ENCODE measurements around the gene TKFC.

Gene TKFC

GRCh38 chr11:61339490-61339878 is 6.5 kb downstream of the TKFC start:
- H3K27me3 ChIP-seq (ENCODE audit: control insufficient read depth, insufficient read depth, low read length): no peaks in the 10 kb centered on the region
- H3K4me1 ChIP-seq (ENCODE audit: control insufficient read depth, insufficient read depth, low read length): peaks cover 7% of the 10 kb centered on the region
- no peaks in the 10 kb centered on the region for H3K9me3 ChIP-seq (ENCODE audit: control insufficient read depth, insufficient read depth, low read length)
- no peak overlapping the region for H3K9ac ChIP-seq (ENCODE audit: low read depth, low read length)
- H3K4me3 ChIP-seq (ENCODE audit: low read depth, low read length): no peak overlapping the region
- peaks cover 25% of the 10 kb centered on the region for H3K36me3 ChIP-seq (ENCODE audit: control insufficient read depth, insufficient read depth, low read length)

- Histone ChIP-seq H3K27me3 (ENCODE audit: control insufficient read depth, insufficient read depth, low read length) (no peaks in the 10 kb centered on the region), H3K4me1 (ENCODE audit: control insufficient read depth, insufficient read depth, low read length) (no peaks in the 10 kb centered on the region), H3K36me3 (ENCODE audit: control insufficient read depth, insufficient read depth, low read length) (peaks cover 29% of the 10 kb centered on the region), H3K9ac (ENCODE audit: low read depth, low read length) (no peak overlapping the region), H3K9me3 (ENCODE audit: control insufficient read depth, insufficient read depth, low read length) (no peaks in the 10 kb centered on the region), H3K4me3 (ENCODE audit: low read depth, low read length) (no peak overlapping the region)
Observed at GRCh38 chr11:61340979-61341378, 8.0 kb downstream of the TKFC start.

- Histone ChIP-seq H3K4me1 (ENCODE audit: control insufficient read depth, insufficient read depth, low read length) (no peaks in the 10 kb centered on the region), H3K9me3 (ENCODE audit: control insufficient read depth, insufficient read depth, low read length) (no peaks in the 10 kb centered on the region), H3K36me3 (ENCODE audit: control insufficient read depth, insufficient read depth, low read length) (peaks cover 29% of the 10 kb centered on the region), H3K27me3 (ENCODE audit: control insufficient read depth, insufficient read depth, low read length) (no peaks in the 10 kb centered on the region), H3K9ac (ENCODE audit: low read depth, low read length) (no peak overlapping the region), H3K4me3 (ENCODE audit: low read depth, low read length) (no peak overlapping the region)
Observed at GRCh38 chr11:61341706-61342105, 8.7 kb downstream of the TKFC start.

- Histone ChIP-seq H3K4me3 (ENCODE audit: low read depth, low read length) (no peak overlapping the region), H3K36me3 (ENCODE audit: control insufficient read depth, insufficient read depth, low read length) (peaks cover 29% of the 10 kb centered on the region), H3K9me3 (ENCODE audit: control insufficient read depth, insufficient read depth, low read length) (no peaks in the 10 kb centered on the region), H3K27me3 (ENCODE audit: control insufficient read depth, insufficient read depth, low read length) (no peaks in the 10 kb centered on the region), H3K9ac (ENCODE audit: low read depth, low read length) (no peak overlapping the region), H3K4me1 (ENCODE audit: control insufficient read depth, insufficient read depth, low read length) (no peaks in the 10 kb centered on the region)
Observed at GRCh38 chr11:61342207-61342803, 9.3 kb downstream of the TKFC start.

GRCh38 chr11:61343792-61344745 is 11.0 kb downstream of the TKFC start:
- H3K27me3 ChIP-seq (ENCODE audit: control insufficient read depth, insufficient read depth, low read length): no peaks in the 10 kb centered on the region
- H3K9ac ChIP-seq (ENCODE audit: low read depth, low read length): no peak overlapping the region
- H3K9me3 ChIP-seq (ENCODE audit: control insufficient read depth, insufficient read depth, low read length): no peaks in the 10 kb centered on the region
- no peaks in the 10 kb centered on the region for H3K4me1 ChIP-seq (ENCODE audit: control insufficient read depth, insufficient read depth, low read length)
- peaks cover 25% of the 10 kb centered on the region for H3K36me3 ChIP-seq (ENCODE audit: control insufficient read depth, insufficient read depth, low read length)
- no peak overlapping the region for H3K4me3 ChIP-seq (ENCODE audit: low read depth, low read length)

GRCh38 chr11:61345170-61345610 is 12.2 kb downstream of the TKFC start:
- no peaks in the 10 kb centered on the region for H3K9me3 ChIP-seq (ENCODE audit: control insufficient read depth, insufficient read depth, low read length)

GRCh38 chr11:61345954-61346843 is 13.2 kb downstream of the TKFC start:
- H3K4me3 ChIP-seq (ENCODE audit: low read depth, low read length): no peak overlapping the region
- no peaks in the 10 kb centered on the region for H3K9me3 ChIP-seq (ENCODE audit: control insufficient read depth, insufficient read depth, low read length)
- no peaks in the 10 kb centered on the region for H3K27me3 ChIP-seq (ENCODE audit: control insufficient read depth, insufficient read depth, low read length)
- peaks cover 19% of the 10 kb centered on the region for H3K36me3 ChIP-seq (ENCODE audit: control insufficient read depth, insufficient read depth, low read length)
- H3K9ac ChIP-seq (ENCODE audit: low read depth, low read length): no peak overlapping the region
- no peaks in the 10 kb centered on the region for H3K4me1 ChIP-seq (ENCODE audit: control insufficient read depth, insufficient read depth, low read length)

More at GRCh38 chr11:61345170-61345610, 12.2 kb downstream of the TKFC start:
- Histone ChIP-seq H3K4me3 (ENCODE audit: low read depth, low read length) (no peak overlapping the region), H3K27me3 (ENCODE audit: control insufficient read depth, insufficient read depth, low read length) (no peaks in the 10 kb centered on the region), H3K4me1 (ENCODE audit: control insufficient read depth, insufficient read depth, low read length) (no peaks in the 10 kb centered on the region), H3K9ac (ENCODE audit: low read depth, low read length) (no peak overlapping the region), H3K36me3 (ENCODE audit: control insufficient read depth, insufficient read depth, low read length) (peaks cover 19% of the 10 kb centered on the region)

GRCh38 chr11:61347916-61348461 is 15.0 kb downstream of the TKFC start:
- no peak overlapping the region for H3K4me3 ChIP-seq (ENCODE audit: low read depth, low read length)
- H3K27me3 ChIP-seq (ENCODE audit: control insufficient read depth, insufficient read depth, low read length): no peaks in the 10 kb centered on the region
- peaks cover 9% of the 10 kb centered on the region for H3K36me3 ChIP-seq (ENCODE audit: control insufficient read depth, insufficient read depth, low read length)
- no peaks in the 10 kb centered on the region for H3K9me3 ChIP-seq (ENCODE audit: control insufficient read depth, insufficient read depth, low read length)
- H3K4me1 ChIP-seq (ENCODE audit: control insufficient read depth, insufficient read depth, low read length): no peaks in the 10 kb centered on the region
- no peak overlapping the region for H3K9ac ChIP-seq (ENCODE audit: low read depth, low read length)

- Histone ChIP-seq H3K36me3 (ENCODE audit: control insufficient read depth, insufficient read depth, low read length) (peaks cover 4% of the 10 kb centered on the region), H3K27me3 (ENCODE audit: control insufficient read depth, insufficient read depth, low read length) (no peaks in the 10 kb centered on the region), H3K9ac (ENCODE audit: low read depth, low read length) (no peak overlapping the region), H3K4me1 (ENCODE audit: control insufficient read depth, insufficient read depth, low read length) (no peaks in the 10 kb centered on the region), H3K4me3 (ENCODE audit: low read depth, low read length) (no peak overlapping the region), H3K9me3 (ENCODE audit: control insufficient read depth, insufficient read depth, low read length) (no peaks in the 10 kb centered on the region)
Observed at GRCh38 chr11:61349189-61349751, 16.2 kb downstream of the TKFC start.

- Histone ChIP-seq H3K4me1 (ENCODE audit: control insufficient read depth, insufficient read depth, low read length) (no peaks in the 10 kb centered on the region), H3K27me3 (ENCODE audit: control insufficient read depth, insufficient read depth, low read length) (no peaks in the 10 kb centered on the region), H3K9ac (ENCODE audit: low read depth, low read length) (no peak overlapping the region), H3K4me3 (ENCODE audit: low read depth, low read length) (no peak overlapping the region), H3K9me3 (ENCODE audit: control insufficient read depth, insufficient read depth, low read length) (no peaks in the 10 kb centered on the region), H3K36me3 (ENCODE audit: control insufficient read depth, insufficient read depth, low read length) (peaks cover 4% of the 10 kb centered on the region)
Observed at GRCh38 chr11:61349916-61350315, 16.9 kb downstream of the TKFC start.

- Histone ChIP-seq H3K9me3 (ENCODE audit: control insufficient read depth, insufficient read depth, low read length) (no peaks in the 10 kb centered on the region), H3K9ac (ENCODE audit: low read depth, low read length) (no peak overlapping the region), H3K27me3 (ENCODE audit: control insufficient read depth, insufficient read depth, low read length) (no peaks in the 10 kb centered on the region), H3K4me1 (ENCODE audit: control insufficient read depth, insufficient read depth, low read length) (no peaks in the 10 kb centered on the region), H3K4me3 (ENCODE audit: low read depth, low read length) (no peak overlapping the region), H3K36me3 (ENCODE audit: control insufficient read depth, insufficient read depth, low read length) (peaks cover 2% of the 10 kb centered on the region)
Observed at GRCh38 chr11:61350336-61350735, 17.3 kb downstream of the TKFC start.

All from iPS-15b (cell line).